WTC11 (cell line): Measurements from ENCODE around the gene MTA1.
A peak's percentile ranks its signal among the peaks of the same experiment; 100 is the strongest.

Source experiments
- ATF6 ChIP-seq: sonication (generic); formaldehyde crosslinking; IDR thresholded peaks from 2 replicates; pipeline ENCODE4 v1.8.1; 2023; ENCODE audit warnings: mild to moderate bottlenecking, missing genetic modification reagents
- CTCF ChIP-seq: fragments of 200-600 bp; IDR thresholded peaks from 2 replicates; pipeline ENCODE4 v1.8.0; 2022; ENCODE audit warnings: antibody characterized with exemption
- ETV6 ChIP-seq: sonication (generic); formaldehyde crosslinking; IDR thresholded peaks from 2 replicates; pipeline ENCODE4 v1.8.1; 2022; ENCODE audit warnings: mild to moderate bottlenecking, missing genetic modification reagents
- FOXJ3 ChIP-seq: sonication (generic); formaldehyde crosslinking; IDR thresholded peaks from 2 replicates; pipeline ENCODE4 v1.9.0; 2021; ENCODE audit warnings: missing genetic modification reagents, mild to moderate bottlenecking, borderline replicate concordance
- TF ChIP-seq, protein P1 (sequence below): sonication (generic); formaldehyde crosslinking; IDR thresholded peaks from 2 replicates; pipeline ENCODE4 v1.8.0; 2022; ENCODE audit warnings: mild to moderate bottlenecking, missing genetic modification reagents
- TF ChIP-seq, protein P2 (sequence below): sonication (generic); formaldehyde crosslinking; IDR thresholded peaks from 2 replicates; pipeline ENCODE4 v1.8.1; 2022; ENCODE audit warnings: missing genetic modification reagents, borderline replicate concordance
- TF ChIP-seq, protein P3 (sequence below): sonication (generic); formaldehyde crosslinking; IDR thresholded peaks from 2 replicates; pipeline ENCODE4 v1.8.1; 2022; ENCODE audit warnings: low read depth, missing genetic modification reagents, borderline replicate concordance

DNA sequence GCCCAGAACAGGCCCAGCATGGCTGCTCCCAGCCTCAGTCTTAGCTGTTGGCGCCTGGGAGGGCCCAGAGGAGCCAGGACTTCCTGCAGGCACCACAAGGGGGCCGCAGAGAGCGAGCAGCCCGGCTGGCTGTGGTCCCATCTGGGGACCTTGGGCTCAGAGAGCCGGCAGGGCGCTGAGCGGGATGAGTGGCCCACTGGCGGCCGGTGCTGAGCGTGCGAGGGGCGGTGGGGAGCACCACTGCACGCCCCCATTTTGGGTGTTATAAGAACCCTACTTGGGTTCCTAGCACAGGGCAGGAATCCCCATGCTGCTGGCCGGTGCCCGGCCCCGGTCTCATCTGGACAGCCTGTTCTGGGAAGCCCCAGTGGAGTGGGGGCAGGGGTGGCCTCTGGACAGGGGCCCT is 29.1 kb downstream of the MTA1 start:
- TF ChIP-seq ATF6 (no peak), CTCF (peak; percentile 77), FOXJ3 (CRISPR knock-in tag) (no peak), ETV6 (no peak)
- TF ChIP-seq, protein P1, sequence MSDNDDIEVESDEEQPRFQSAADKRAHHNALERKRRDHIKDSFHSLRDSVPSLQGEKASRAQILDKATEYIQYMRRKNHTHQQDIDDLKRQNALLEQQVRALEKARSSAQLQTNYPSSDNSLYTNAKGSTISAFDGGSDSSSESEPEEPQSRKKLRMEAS (CRISPR knock-in tag): no peak
- TF ChIP-seq, protein P2, sequence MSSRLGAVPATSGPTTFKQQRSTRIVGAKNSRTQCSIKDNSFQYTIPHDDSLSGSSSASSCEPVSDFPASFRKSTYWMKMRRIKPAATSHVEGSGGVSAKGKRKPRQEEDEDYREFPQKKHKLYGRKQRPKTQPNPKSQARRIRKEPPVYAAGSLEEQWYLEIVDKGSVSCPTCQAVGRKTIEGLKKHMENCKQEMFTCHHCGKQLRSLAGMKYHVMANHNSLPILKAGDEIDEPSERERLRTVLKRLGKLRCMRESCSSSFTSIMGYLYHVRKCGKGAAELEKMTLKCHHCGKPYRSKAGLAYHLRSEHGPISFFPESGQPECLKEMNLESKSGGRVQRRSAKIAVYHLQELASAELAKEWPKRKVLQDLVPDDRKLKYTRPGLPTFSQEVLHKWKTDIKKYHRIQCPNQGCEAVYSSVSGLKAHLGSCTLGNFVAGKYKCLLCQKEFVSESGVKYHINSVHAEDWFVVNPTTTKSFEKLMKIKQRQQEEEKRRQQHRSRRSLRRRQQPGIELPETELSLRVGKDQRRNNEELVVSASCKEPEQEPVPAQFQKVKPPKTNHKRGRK (CRISPR knock-in tag): no peak
- TF ChIP-seq, protein P3, sequence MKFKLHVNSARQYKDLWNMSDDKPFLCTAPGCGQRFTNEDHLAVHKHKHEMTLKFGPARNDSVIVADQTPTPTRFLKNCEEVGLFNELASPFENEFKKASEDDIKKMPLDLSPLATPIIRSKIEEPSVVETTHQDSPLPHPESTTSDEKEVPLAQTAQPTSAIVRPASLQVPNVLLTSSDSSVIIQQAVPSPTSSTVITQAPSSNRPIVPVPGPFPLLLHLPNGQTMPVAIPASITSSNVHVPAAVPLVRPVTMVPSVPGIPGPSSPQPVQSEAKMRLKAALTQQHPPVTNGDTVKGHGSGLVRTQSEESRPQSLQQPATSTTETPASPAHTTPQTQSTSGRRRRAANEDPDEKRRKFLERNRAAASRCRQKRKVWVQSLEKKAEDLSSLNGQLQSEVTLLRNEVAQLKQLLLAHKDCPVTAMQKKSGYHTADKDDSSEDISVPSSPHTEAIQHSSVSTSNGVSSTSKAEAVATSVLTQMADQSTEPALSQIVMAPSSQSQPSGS (CRISPR knock-in tag): no peak
